Neuronal stem cell (in vitro differentiated cells): ENCODE results near the gene CSNK2B.

ENCODE experiments used
- DNase-seq: peaks from one replicate; pipeline ENCODE4 v3.0.0-alpha.2; 2013; ENCODE audit warnings: low spot score
- H2AFZ ChIP-seq: one replicate; pipeline ENCODE4 v1.6.1; 2013; ENCODE audit warnings: mild to moderate bottlenecking, low read length, inconsistent platforms
- H2AK5ac ChIP-seq: 2 replicates; pipeline ENCODE4 v1.6.1; 2013; ENCODE audit warnings: low read depth, mild to moderate bottlenecking, inconsistent platforms, low read length, moderate library complexity, mixed read lengths
- H2BK120ac ChIP-seq: 2 replicates; pipeline ENCODE4 v1.6.1; 2013; ENCODE audit warnings: low read depth, mild to moderate bottlenecking, inconsistent platforms, low read length, moderate library complexity, mixed read lengths
- H2BK12ac ChIP-seq: one replicate; pipeline ENCODE4 v1.6.1; 2013; ENCODE audit warnings: low read length, inconsistent platforms
- H2BK15ac ChIP-seq: 2 replicates; pipeline ENCODE4 v1.6.1; 2013; ENCODE audit warnings: mild to moderate bottlenecking, low read length, inconsistent platforms, mixed read lengths
- H2BK5ac ChIP-seq: one replicate; pipeline ENCODE4 v1.6.1; 2013; ENCODE audit warnings: inconsistent platforms, mild to moderate bottlenecking, low read length, moderate library complexity
- H3K14ac ChIP-seq: one replicate; pipeline ENCODE4 v1.6.1; 2013; ENCODE audit warnings: low read length, inconsistent platforms
- H3K18ac ChIP-seq: 2 replicates; pipeline ENCODE4 v1.6.1; 2013; ENCODE audit warnings: low read length, inconsistent platforms
- H3K23ac ChIP-seq: 2 replicates; pipeline ENCODE4 v1.6.1; 2013; ENCODE audit warnings: low read depth, mild to moderate bottlenecking, mixed read lengths, low read length, inconsistent platforms; ENCODE audit not compliant: poor library complexity
- H3K27ac ChIP-seq: replicated peaks from 3 replicates; pipeline ENCODE4 v1.5.1; 2013; ENCODE audit warnings: low read length, inconsistent platforms
- H3K27me3 ChIP-seq, 3 experiments: 2 replicates each; pipeline ENCODE4 v1.6.1; 2013; ENCODE audit warnings: low read length in 3 of 3, mild to moderate bottlenecking in 2 of 3, inconsistent platforms in 1 of 3, low read depth in 1 of 3, mixed read lengths in 1 of 3, moderate library complexity in 1 of 3; ENCODE audit not compliant: control insufficient read depth in 3 of 3, insufficient read depth in 3 of 3
- H3K36me3 ChIP-seq, 2 donors: replicated peaks in 1 of 2; 2 replicates each; pipeline ENCODE4 v1.6.1; 2013; ENCODE audit warnings: low read length in 2 of 2; ENCODE audit not compliant: control insufficient read depth in 2 of 2, insufficient read depth in 2 of 2
- H3K4ac ChIP-seq: 2 replicates; pipeline ENCODE4 v1.6.1; 2013; ENCODE audit warnings: inconsistent platforms, mild to moderate bottlenecking, low read length, moderate library complexity
- H3K4me1 ChIP-seq, 2 donors: 1 replicate in 1 of 2; 2 replicates in 1 of 2; pipeline ENCODE4 v1.6.1; 2013; ENCODE audit warnings: low read length in 2 of 2, low read depth in 1 of 2; ENCODE audit not compliant: control insufficient read depth in 2 of 2, insufficient read depth in 1 of 2
- H3K4me2 ChIP-seq: one replicate; pipeline ENCODE4 v1.6.1; 2013; ENCODE audit warnings: mild to moderate bottlenecking, low read length, inconsistent platforms; ENCODE audit not compliant: insufficient read depth, poor library complexity, severe bottlenecking
- H3K4me3 ChIP-seq, 2 donors: 2 replicates each; pipeline ENCODE4 v1.5.1; 2013; ENCODE audit warnings: low read length in 2 of 2, mild to moderate bottlenecking in 2 of 2, inconsistent platforms in 1 of 2, moderate library complexity in 1 of 2
- H3K79me1 ChIP-seq: one replicate; pipeline ENCODE4 v1.6.1; 2013; ENCODE audit warnings: low read depth, mild to moderate bottlenecking, inconsistent platforms, low read length, moderate library complexity
- H3K9ac ChIP-seq: one replicate; pipeline ENCODE4 v1.6.1; 2013; ENCODE audit warnings: mild to moderate bottlenecking, low read depth, low read length, inconsistent platforms; ENCODE audit not compliant: poor library complexity
- H3K9me3 ChIP-seq, 2 donors: replicated peaks in 1 of 2; 2 replicates each; pipeline versions ENCODE3 to v1.6.1; 2013; ENCODE audit warnings: low read length in 2 of 2, mild to moderate bottlenecking in 2 of 2, inconsistent platforms in 1 of 2, low read depth in 1 of 2, mixed read lengths in 1 of 2, moderate library complexity in 1 of 2; ENCODE audit not compliant: control insufficient read depth in 2 of 2, insufficient read depth in 1 of 2
- H4K8ac ChIP-seq: one replicate; pipeline ENCODE4 v1.6.1; 2013; ENCODE audit warnings: low read depth, mild to moderate bottlenecking, inconsistent platforms, low read length, moderate library complexity
- H4K91ac ChIP-seq: one replicate; pipeline ENCODE4 v1.6.1; 2013; ENCODE audit warnings: low read length, low read depth, mild to moderate bottlenecking, inconsistent platforms; ENCODE audit not compliant: poor library complexity
- WGBS, 2 donors: extraction: QIAGEN DNeasy Blood & Tissue Kit; methylation state at CpG; one replicate each; pipeline ENCODE4 v1.1.7; 2013; ENCODE audit warnings: missing lambda C conversion rate in 2 of 2, mixed read lengths in 1 of 2; ENCODE audit not compliant: insufficient read length in 2 of 2, insufficient replicate concordance in 1 of 2; ENCODE audit errors: extremely low coverage in 2 of 2; 5-methylcytosine and 5-hydroxymethylcytosine counted together

The CSNK2B gene

DNA sequence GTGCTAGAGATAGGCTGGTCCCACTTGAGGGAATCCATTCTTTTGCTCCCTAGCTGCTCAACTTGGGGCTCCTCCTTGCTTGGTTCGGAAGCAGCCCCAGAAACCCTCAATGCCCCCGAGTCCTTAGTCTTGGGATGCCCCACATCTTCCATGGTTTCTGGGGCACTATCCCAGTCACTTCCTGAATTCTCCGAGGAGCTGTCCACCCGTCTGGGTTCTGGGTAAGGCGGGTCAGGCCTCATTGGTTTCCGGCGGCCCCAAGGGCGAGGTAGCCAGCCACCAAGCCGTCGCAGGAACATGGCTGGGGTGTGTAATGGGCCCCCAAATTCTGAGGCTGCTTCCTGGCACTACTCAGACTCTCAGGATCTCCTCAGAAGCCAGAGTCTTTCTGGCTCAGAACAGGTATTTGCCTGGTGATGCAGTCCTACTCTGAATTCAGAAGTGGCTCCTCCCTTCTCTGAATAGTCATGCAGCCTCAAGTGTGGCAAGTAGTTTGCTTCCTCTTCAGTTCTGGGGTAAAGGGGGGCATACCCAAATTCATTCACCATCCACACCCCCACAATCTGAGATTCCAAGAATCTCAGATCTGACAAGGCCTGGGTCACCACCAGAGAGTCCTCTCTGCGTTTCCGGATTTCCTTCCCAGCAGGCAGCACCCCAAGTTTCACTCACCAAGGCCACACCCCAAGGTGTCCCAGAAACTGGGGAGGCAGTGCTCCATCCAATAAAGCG is 6.1 kb upstream of the CSNK2B start:
- DNase-seq = no peak
- Histone ChIP-seq H3K9ac (peak overlapping the region; percentile 91), H3K27me3 (no peaks in the 10 kb centered on the region), H3K4me3 (peak overlapping the region; percentile 67 to 91), H2BK12ac (no peak overlapping the region), H3K4me2 (peak overlapping the region; percentile 82), H3K27ac (peak overlapping the region; percentile 63), H3K9me3 (no peaks in the 10 kb centered on the region), H2AFZ (peak overlapping the region; percentile 83), H4K8ac (no peak overlapping the region), H2BK120ac (no peak overlapping the region), H3K36me3 (peaks cover 15 to 66% of the 10 kb centered on the region in 2 donors), H3K4me1 (peaks cover 22 to 23% of the 10 kb centered on the region in 2 donors), H3K18ac (peak overlapping the region; percentile 62), H3K4ac (no peak overlapping the region), H2AK5ac (no peak overlapping the region), H3K23ac (peak overlapping the region; percentile 70), H2BK5ac (no peak overlapping the region), H4K91ac (no peak overlapping the region), H3K14ac (no peak overlapping the region), H2BK15ac (no peak overlapping the region), H3K79me1 (peaks cover 11% of the 10 kb centered on the region)
- no CpG with 5 or more reads among the region's 13 CpGs for WGBS, 2 donors

DNA sequence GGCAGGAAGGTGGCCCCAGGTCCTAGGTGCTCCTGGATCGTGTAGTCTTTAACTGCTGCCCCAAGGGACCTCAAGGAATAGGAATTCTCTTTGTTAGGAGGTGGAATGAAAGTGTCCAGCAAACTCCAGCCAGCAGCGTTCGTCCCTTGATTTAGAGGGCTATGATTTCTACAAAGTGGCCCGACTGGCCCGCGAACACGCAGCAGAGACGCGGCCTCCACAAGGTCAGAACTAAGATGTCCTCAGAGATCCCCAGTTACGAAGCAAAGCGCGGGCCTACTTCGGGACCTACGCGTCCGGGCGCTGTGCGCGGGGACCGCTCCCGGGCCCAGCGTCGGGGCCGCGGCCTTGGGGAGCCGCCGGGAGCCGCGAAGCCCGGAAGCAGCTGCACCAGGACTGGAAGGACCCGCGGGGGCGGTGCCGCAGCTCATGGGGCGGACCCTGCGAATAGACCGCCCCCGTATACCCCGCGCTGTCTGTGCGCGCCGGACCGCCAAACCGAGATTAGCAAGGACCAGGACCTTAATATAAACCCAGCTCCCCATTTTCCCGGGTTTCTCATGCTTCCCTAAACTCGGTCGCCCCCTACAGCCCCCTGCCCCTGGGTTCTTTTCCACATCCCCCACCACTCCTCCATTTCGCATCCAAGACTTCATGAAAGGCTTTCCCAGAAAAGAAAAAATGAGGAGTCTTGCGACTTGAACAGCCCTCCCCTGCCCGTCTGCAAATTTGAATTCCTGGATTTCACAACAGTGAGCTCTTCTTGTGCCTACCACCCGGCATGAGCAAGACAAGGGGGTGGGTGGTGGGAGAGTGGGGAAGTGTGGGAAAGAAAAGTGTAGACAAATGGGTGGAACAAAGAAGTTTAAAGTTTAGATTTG is 5.3 kb upstream of the CSNK2B start, which contains the start of gene C6orf47:
Gene C6orf47 (minus strand): TSS at position 398 of the 881 bp plus-strand sequence. CDS start 831 bp downstream, outside the sequence.
- peak within 1 kb of the TSS; percentile 62 for H3K18ac ChIP-seq
- DNase-seq = peak; percentile 72
- H2BK12ac ChIP-seq = no peak within 1 kb of the TSS
- peak within 1 kb of the TSS; percentile 83 for H2AFZ ChIP-seq
- H3K79me1 ChIP-seq = peaks cover 11% of the 10 kb centered on the region
- H4K91ac ChIP-seq = no peak within 1 kb of the TSS
- H3K4ac ChIP-seq = no peak within 1 kb of the TSS
- H3K14ac ChIP-seq = no peak within 1 kb of the TSS
- no peaks in the 10 kb centered on the region for H3K27me3 ChIP-seq
- H2BK120ac ChIP-seq = no peak within 1 kb of the TSS
- no peak within 1 kb of the TSS for H4K8ac ChIP-seq
- peaks cover 22 to 23% of the 10 kb centered on the region in 2 donors for H3K4me1 ChIP-seq
- H3K4me3 ChIP-seq = peak within 1 kb of the TSS; percentile 67 to 91
- H2AK5ac ChIP-seq = peak within 1 kb of the TSS; percentile 1
- peak within 1 kb of the TSS; percentile 70 for H3K23ac ChIP-seq
- H3K36me3 ChIP-seq = peaks cover 15 to 66% of the 10 kb centered on the region in 2 donors
- H3K9ac ChIP-seq = peak within 1 kb of the TSS; percentile 91
- peak within 1 kb of the TSS; percentile 63 for H3K27ac ChIP-seq
- H2BK15ac ChIP-seq = no peak within 1 kb of the TSS
- no peaks in the 10 kb centered on the region for H3K9me3 ChIP-seq
- peak within 1 kb of the TSS; percentile 32 for H2BK5ac ChIP-seq
- no CpG with 5 or more reads among the region's 52 CpGs for WGBS, 2 donors
- H3K4me2 ChIP-seq = peak within 1 kb of the TSS; percentile 82

- H3K27me3 ChIP-seq = no peaks in the 10 kb centered on the region
- H3K9ac ChIP-seq = no peak overlapping the region
- H2BK12ac ChIP-seq = no peak overlapping the region
- no peak overlapping the region for H2BK5ac ChIP-seq
- peak overlapping the region; percentile 83 for H2AFZ ChIP-seq
- H3K23ac ChIP-seq = no peak overlapping the region
- H3K18ac ChIP-seq = no peak overlapping the region
- H4K8ac ChIP-seq = no peak overlapping the region
- peaks cover 15% of the 10 kb centered on the region for H3K79me1 ChIP-seq
- peak overlapping the region; percentile 23 for H3K27ac ChIP-seq
- no peak overlapping the region for H3K14ac ChIP-seq
- no peak overlapping the region for H3K4ac ChIP-seq
- H3K36me3 ChIP-seq = peaks cover 13 to 59% of the 10 kb centered on the region in 2 donors
- H3K4me2 ChIP-seq = no peak overlapping the region
- no peak for DNase-seq
- H2BK15ac ChIP-seq = no peak overlapping the region
- no CpG with 5 or more reads among the region's 12 CpGs for WGBS, 2 donors
- no peak overlapping the region for H4K91ac ChIP-seq
- peaks cover 22 to 25% of the 10 kb centered on the region in 2 donors for H3K4me1 ChIP-seq
- no peak overlapping the region for H2AK5ac ChIP-seq
- no peaks in the 10 kb centered on the region for H3K9me3 ChIP-seq
- peak overlapping the region in 1 of 2 donors; percentile 67 for H3K4me3 ChIP-seq
- H2BK120ac ChIP-seq = no peak overlapping the region
Observed at GRCh38 chr6:31661262-31662123, 4.4 kb upstream of the CSNK2B start.
